ENCODE measurements around the gene GPC3. TPM values are rescaled to one million over a fixed set of nuclear protein-coding genes. Genes with fewer than 3 reads are reported as not detected.

The GPC3 gene
- total and polyA plus RNA-seq, 2 donors (not counting 3 experiments of a cell fraction or from before 2014, with no cell fraction given), result not detected

GRCh38 chrX:133834771-133835170 is 150.6 kb downstream of the GPC3 start:
- BruUV-seq (replicated peaks), result no TSS peak
- intact Hi-C loops (cut with micrococcal nuclease), result no loop called here
- no peak for FAIRE-seq

More at GRCh38 chrX:133834771-133835170, 150.6 kb downstream of the GPC3 start:
- ChIA-PET POLR2A (no interaction called here), CTCF (no interaction called here)
- DNase-seq (ENCODE audit: low read depth, low spot score), result no peak
- H3K4me2 ChIP-seq (ENCODE audit: insufficient read depth, low read length), result no peak overlapping the region
- no peaks in the 10 kb centered on the region for H4K20me1 ChIP-seq (replicated peaks; ENCODE audit: control insufficient read depth, extremely low read depth, insufficient read depth, low read length)
- no peak overlapping the region for H3K9ac ChIP-seq (replicated peaks; ENCODE audit: extremely low read depth, insufficient read depth, low read length)
- dilution Hi-C loops (cut with MboI; ENCODE audit: extremely low pct_ligation_motif_present, low sequenced_read_pairs), result no loop called here
- no peak overlapping the region for H2AFZ ChIP-seq (ENCODE audit: low read depth, low read length)
- no peaks in the 10 kb centered on the region for H3K9me3 ChIP-seq (replicated peaks; ENCODE audit: control insufficient read depth, insufficient read depth, low read length)
- H3K27ac ChIP-seq (ENCODE audit: insufficient read depth, low read depth, low read length), result no peak overlapping the region
- no peaks in the 10 kb centered on the region for H3K27me3 ChIP-seq (ENCODE audit: control insufficient read depth in 2 of 2, insufficient read depth in 2 of 2, low read length in 2 of 2)
- H3K4me1 ChIP-seq (ENCODE audit: control insufficient read depth, extremely low read depth, insufficient read depth, low read length), result no peaks in the 10 kb centered on the region
- no peaks in the 10 kb centered on the region for H3K79me2 ChIP-seq (ENCODE audit: control insufficient read depth, insufficient read depth, low read length)
- TF ChIP-seq GATA2 (IDR thresholded peaks at IDR 0.05; ENCODE audit: insufficient read depth, insufficient read length, low read depth, low read length), result no peak
- TF ChIP-seq CTCF (IDR thresholded peaks at IDR 0.05; ENCODE audit: extremely low read depth in 1 of 2, insufficient read depth in 1 of 2, low read depth in 1 of 2, low read length in 2 of 2), result no peak
- TF ChIP-seq EZH2 (IDR thresholded peaks at IDR 0.05; ENCODE audit: borderline replicate concordance, low read depth, low read length, severe bottlenecking), result no peak
- no peak for TF ChIP-seq MYC (IDR thresholded peaks at IDR 0.05; ENCODE audit: low read depth, low read length)
- no peak for TF ChIP-seq MAX (IDR thresholded peaks at IDR 0.05; ENCODE audit: insufficient read depth, insufficient read length)
- no peak for TF ChIP-seq POLR2A (IDR thresholded peaks at IDR 0.05; ENCODE audit: low read depth, low read length)
- no peak for TF ChIP-seq POLR2AphosphoS5 (IDR thresholded peaks at IDR 0.05; ENCODE audit: insufficient read depth, low read depth, low read length)
- TF ChIP-seq FOS (IDR thresholded peaks at IDR 0.05; ENCODE audit: borderline replicate concordance, insufficient read depth, low read length), result no peak
- TF ChIP-seq JUN (IDR thresholded peaks at IDR 0.05; ENCODE audit: borderline replicate concordance, insufficient read depth, insufficient read length, low read depth), result no peak
- no peaks in the 10 kb centered on the region for H3K36me3 ChIP-seq (ENCODE audit: control insufficient read depth in 2 of 2, extremely low read depth in 1 of 2, insufficient read depth in 2 of 2, low read length in 2 of 2)
- H3K9me1 ChIP-seq (replicated peaks; ENCODE audit: control insufficient read depth, extremely low read depth, insufficient read depth, low read length), result no peaks in the 10 kb centered on the region
- no peak overlapping the region for H3K4me3 ChIP-seq (replicated peaks in 1 of 3; ENCODE audit: insufficient read depth in 1 of 3, low read depth in 1 of 3, low read length in 3 of 3)
